Stimulated activated naive CD8-positive, alpha-beta T cell treated with anti-CD3 and anti-CD28 coated beads, Interleukin-15, Interleukin-2, amounts not matched to agents 100 ng/mL and 50 ng/mL, for 24 hours (primary cell): Measurements from ENCODE around the gene MAD1L1.

Experiments used
- H3K27ac Mint-ChIP-seq: one replicate; pipeline ENCODE4 v1.8.0; 2021; ENCODE audit warnings: mild to moderate bottlenecking, mixed read lengths
- H3K27me3 Mint-ChIP-seq: one replicate; pipeline ENCODE4 v1.8.0; 2021; ENCODE audit warnings: mixed read lengths
- H3K36me3 Mint-ChIP-seq: one replicate; pipeline ENCODE4 v1.8.0; 2021; ENCODE audit warnings: low read depth, mixed read lengths
- H3K4me1 Mint-ChIP-seq: one replicate; pipeline ENCODE4 v1.8.0; 2021; ENCODE audit warnings: low read depth, mixed read lengths
- H3K4me3 Mint-ChIP-seq: one replicate; pipeline ENCODE4 v1.8.0; 2021; ENCODE audit warnings: mild to moderate bottlenecking, mixed read lengths
- H3K9me3 Mint-ChIP-seq: one replicate; pipeline ENCODE4 v1.8.0; 2021; ENCODE audit warnings: mixed read lengths

Gene MAD1L1

GRCh38 chr7:1811850-1812508 is 420.8 kb downstream of the MAD1L1 start:
- Mint-ChIP-seq H3K27ac (no peak overlapping the region), H3K4me1 (no peaks in the 10 kb centered on the region), H3K4me3 (no peak overlapping the region), H3K36me3 (no peaks in the 10 kb centered on the region), H3K9me3 (no peaks in the 10 kb centered on the region), H3K27me3 (no peaks in the 10 kb centered on the region)

GRCh38 chr7:1810961-1811849 is 421.5 kb downstream of the MAD1L1 start:
- H3K4me1 Mint-ChIP-seq: no peaks in the 10 kb centered on the region
- no peaks in the 10 kb centered on the region for H3K27me3 Mint-ChIP-seq

GRCh38 chr7:1810521-1810920 is 422.2 kb downstream of the MAD1L1 start:
- Mint-ChIP-seq H3K27ac (no peak overlapping the region), H3K9me3 (no peaks in the 10 kb centered on the region), H3K36me3 (no peaks in the 10 kb centered on the region), H3K27me3 (no peaks in the 10 kb centered on the region), H3K4me3 (no peak overlapping the region), H3K4me1 (no peaks in the 10 kb centered on the region)

More at GRCh38 chr7:1810961-1811849, 421.5 kb downstream of the MAD1L1 start:
- Mint-ChIP-seq H3K4me3 (no peak overlapping the region), H3K9me3 (no peaks in the 10 kb centered on the region), H3K27ac (no peak overlapping the region), H3K36me3 (no peaks in the 10 kb centered on the region)

- Mint-ChIP-seq H3K4me1 (no peaks in the 10 kb centered on the region), H3K9me3 (no peaks in the 10 kb centered on the region), H3K4me3 (no peak overlapping the region), H3K36me3 (no peaks in the 10 kb centered on the region), H3K27ac (no peak overlapping the region), H3K27me3 (no peaks in the 10 kb centered on the region)
Measured at GRCh38 chr7:1809601-1810258, 423.0 kb downstream of the MAD1L1 start.

- no peak overlapping the region for H3K4me3 Mint-ChIP-seq
- H3K36me3 Mint-ChIP-seq: no peaks in the 10 kb centered on the region
- H3K4me1 Mint-ChIP-seq: no peaks in the 10 kb centered on the region
- H3K27me3 Mint-ChIP-seq: no peaks in the 10 kb centered on the region
- H3K9me3 Mint-ChIP-seq: no peaks in the 10 kb centered on the region
- no peak overlapping the region for H3K27ac Mint-ChIP-seq
Measured at GRCh38 chr7:1809070-1809469, 423.7 kb downstream of the MAD1L1 start.

- Mint-ChIP-seq H3K36me3 (no peaks in the 10 kb centered on the region), H3K27ac (no peak overlapping the region), H3K27me3 (no peaks in the 10 kb centered on the region), H3K4me1 (no peaks in the 10 kb centered on the region), H3K4me3 (no peak overlapping the region), H3K9me3 (no peaks in the 10 kb centered on the region)
Measured at GRCh38 chr7:1807821-1808600, 424.7 kb downstream of the MAD1L1 start.

- H3K27me3 Mint-ChIP-seq: peaks cover 6% of the 10 kb centered on the region
- no peaks in the 10 kb centered on the region for H3K4me1 Mint-ChIP-seq
- no peak overlapping the region for H3K4me3 Mint-ChIP-seq
- no peaks in the 10 kb centered on the region for H3K9me3 Mint-ChIP-seq
- H3K27ac Mint-ChIP-seq: no peak overlapping the region
- no peaks in the 10 kb centered on the region for H3K36me3 Mint-ChIP-seq
Measured at GRCh38 chr7:1806354-1806753, 426.4 kb downstream of the MAD1L1 start.

- Mint-ChIP-seq H3K9me3 (no peaks in the 10 kb centered on the region), H3K36me3 (no peaks in the 10 kb centered on the region), H3K27ac (no peak overlapping the region), H3K4me1 (no peaks in the 10 kb centered on the region), H3K4me3 (no peak overlapping the region), H3K27me3 (peaks cover 6% of the 10 kb centered on the region)
Measured at GRCh38 chr7:1804310-1804709, 428.4 kb downstream of the MAD1L1 start.

GRCh38 chr7:1802899-1803298 is 429.8 kb downstream of the MAD1L1 start:
- no peaks in the 10 kb centered on the region for H3K36me3 Mint-ChIP-seq
- no peak overlapping the region for H3K27ac Mint-ChIP-seq
- H3K4me1 Mint-ChIP-seq: no peaks in the 10 kb centered on the region
- no peaks in the 10 kb centered on the region for H3K9me3 Mint-ChIP-seq
- peaks cover 6% of the 10 kb centered on the region for H3K27me3 Mint-ChIP-seq
- H3K4me3 Mint-ChIP-seq: no peak overlapping the region

GRCh38 chr7:1800902-1801301 is 431.8 kb downstream of the MAD1L1 start:
- Mint-ChIP-seq H3K4me1 (no peaks in the 10 kb centered on the region), H3K9me3 (peaks cover 1% of the 10 kb centered on the region), H3K36me3 (peaks cover 4% of the 10 kb centered on the region), H3K4me3 (no peak overlapping the region), H3K27ac (no peak overlapping the region), H3K27me3 (peaks cover 10% of the 10 kb centered on the region)

- Mint-ChIP-seq H3K4me1 (no peaks in the 10 kb centered on the region), H3K27me3 (peaks cover 21% of the 10 kb centered on the region), H3K9me3 (peaks cover 15% of the 10 kb centered on the region), H3K4me3 (no peak overlapping the region), H3K27ac (no peak overlapping the region), H3K36me3 (peaks cover 10% of the 10 kb centered on the region)
Measured at GRCh38 chr7:1798191-1798590, 434.6 kb downstream of the MAD1L1 start.

- Mint-ChIP-seq H3K36me3 (peaks cover 10% of the 10 kb centered on the region), H3K4me3 (no peak overlapping the region), H3K4me1 (no peaks in the 10 kb centered on the region), H3K27ac (no peak overlapping the region), H3K27me3 (peaks cover 20% of the 10 kb centered on the region), H3K9me3 (peaks cover 15% of the 10 kb centered on the region)
Measured at GRCh38 chr7:1794888-1795542, 437.7 kb downstream of the MAD1L1 start.

- Mint-ChIP-seq H3K9me3 (peaks cover 4% of the 10 kb centered on the region), H3K4me1 (no peaks in the 10 kb centered on the region), H3K27me3 (peaks cover 11% of the 10 kb centered on the region), H3K36me3 (no peaks in the 10 kb centered on the region), H3K27ac (no peak overlapping the region), H3K4me3 (no peak overlapping the region)
Measured at GRCh38 chr7:1787681-1788235, 445.0 kb downstream of the MAD1L1 start.

GRCh38 chr7:1787241-1787640 is 445.5 kb downstream of the MAD1L1 start:
- Mint-ChIP-seq H3K27ac (no peak overlapping the region), H3K9me3 (peaks cover 4% of the 10 kb centered on the region), H3K4me1 (no peaks in the 10 kb centered on the region), H3K36me3 (no peaks in the 10 kb centered on the region), H3K27me3 (peaks cover 11% of the 10 kb centered on the region), H3K4me3 (no peak overlapping the region)
